Adipocyte (in vitro differentiated cells): ENCODE data around the gene DLL3.
A peak's percentile ranks its signal among the peaks of the same experiment; 100 is the strongest.

ENCODE experiments used
- DNase-seq: peaks from one replicate; pipeline ENCODE4 v3.0.0-alpha.2; 2015; ENCODE audit warnings: low read depth
- H3K27me3 ChIP-seq: replicated peaks from 2 replicates; pipeline ENCODE4 v1.7.0; 2013; ENCODE audit warnings: mild to moderate bottlenecking, low read length, moderate library complexity; ENCODE audit not compliant: control insufficient read depth, insufficient read depth
- H3K36me3 ChIP-seq: 2 replicates; pipeline ENCODE4 v1.7.0; 2013; ENCODE audit warnings: low read length, mild to moderate bottlenecking, moderate library complexity; ENCODE audit not compliant: control insufficient read depth, insufficient read depth, severe bottlenecking
- H3K4me1 ChIP-seq: 2 replicates; pipeline ENCODE4 v1.7.0; 2013; ENCODE audit warnings: mild to moderate bottlenecking, low read length, moderate library complexity; ENCODE audit not compliant: control insufficient read depth, insufficient read depth
- H3K4me3 ChIP-seq: 2 replicates; pipeline ENCODE4 v1.7.0; 2013; ENCODE audit warnings: mild to moderate bottlenecking, low read length, moderate library complexity
- H3K9ac ChIP-seq: 2 replicates; pipeline ENCODE4 v1.7.0; 2013; ENCODE audit warnings: mild to moderate bottlenecking, low read length, moderate library complexity
- H3K9me3 ChIP-seq: 2 replicates; pipeline ENCODE4 v1.7.0; 2013; ENCODE audit warnings: mild to moderate bottlenecking, low read length, moderate library complexity; ENCODE audit not compliant: control insufficient read depth

DLL3 gene

DNA sequence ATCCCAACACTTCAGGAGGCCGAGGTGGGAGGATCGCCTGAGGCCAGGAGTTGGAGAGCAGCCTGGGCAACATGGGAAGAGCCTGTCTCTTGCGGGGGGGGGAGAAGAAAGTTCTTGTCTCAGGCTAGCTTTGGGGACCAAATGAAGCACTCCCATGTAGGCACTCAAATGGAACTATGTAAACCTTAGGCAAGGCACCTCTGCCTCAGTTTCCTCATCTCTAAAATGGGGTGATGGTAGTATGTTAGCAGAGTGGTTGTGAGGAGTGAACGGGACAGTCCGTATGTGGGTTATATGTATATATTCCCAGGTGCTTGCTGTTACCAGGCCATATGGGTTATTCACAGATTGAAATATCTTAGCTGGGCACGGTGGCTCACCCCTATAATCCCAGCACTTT lies 6.5 kb upstream of the DLL3 start:
- no peak overlapping the region for H3K9ac ChIP-seq
- no peaks in the 10 kb centered on the region for H3K9me3 ChIP-seq
- no peaks in the 10 kb centered on the region for H3K4me1 ChIP-seq
- peaks cover 5% of the 10 kb centered on the region for H3K27me3 ChIP-seq
- H3K4me3 ChIP-seq: no peak overlapping the region
- H3K36me3 ChIP-seq: peaks cover 43% of the 10 kb centered on the region
- DNase-seq: no peak

- no peaks in the 10 kb centered on the region for H3K4me1 ChIP-seq
- H3K9ac ChIP-seq: no peak overlapping the region
- no peak overlapping the region for H3K4me3 ChIP-seq
- DNase-seq: no peak
- H3K9me3 ChIP-seq: no peaks in the 10 kb centered on the region
- H3K27me3 ChIP-seq: peaks cover 11% of the 10 kb centered on the region
- peaks cover 40% of the 10 kb centered on the region for H3K36me3 ChIP-seq
These were observed 6.0 kb upstream of the DLL3 start for GRCh38 chr19:39492788-39493187.

GRCh38 chr19:39494661-39495060 lies 4.1 kb upstream of the DLL3 start:
- Histone ChIP-seq H3K4me1 (peaks cover 7% of the 10 kb centered on the region), H3K4me3 (no peak overlapping the region), H3K9ac (no peak overlapping the region), H3K36me3 (peaks cover 21% of the 10 kb centered on the region), H3K27me3 (peaks cover 23% of the 10 kb centered on the region), H3K9me3 (no peaks in the 10 kb centered on the region)
- DNase-seq: no peak

- peaks cover 7% of the 10 kb centered on the region for H3K4me1 ChIP-seq
- H3K4me3 ChIP-seq: no peak overlapping the region
- peaks cover 9% of the 10 kb centered on the region for H3K36me3 ChIP-seq
- H3K9ac ChIP-seq: no peak overlapping the region
- DNase-seq: no peak
- peaks cover 34% of the 10 kb centered on the region for H3K27me3 ChIP-seq
- H3K9me3 ChIP-seq: no peaks in the 10 kb centered on the region
These were observed 2.7 kb upstream of the DLL3 start for GRCh38 chr19:39496063-39496462.

GRCh38 chr19:39497701-39497995 lies 1.1 kb upstream of the DLL3 start:
- H3K36me3 ChIP-seq: no peaks in the 10 kb centered on the region
- H3K9ac ChIP-seq: no peak overlapping the region
- H3K4me3 ChIP-seq: peak overlapping the region; percentile 27
- H3K27me3 ChIP-seq: peaks cover 34% of the 10 kb centered on the region
- DNase-seq: no peak
- peaks cover 7% of the 10 kb centered on the region for H3K4me1 ChIP-seq
- H3K9me3 ChIP-seq: no peaks in the 10 kb centered on the region

DNA sequence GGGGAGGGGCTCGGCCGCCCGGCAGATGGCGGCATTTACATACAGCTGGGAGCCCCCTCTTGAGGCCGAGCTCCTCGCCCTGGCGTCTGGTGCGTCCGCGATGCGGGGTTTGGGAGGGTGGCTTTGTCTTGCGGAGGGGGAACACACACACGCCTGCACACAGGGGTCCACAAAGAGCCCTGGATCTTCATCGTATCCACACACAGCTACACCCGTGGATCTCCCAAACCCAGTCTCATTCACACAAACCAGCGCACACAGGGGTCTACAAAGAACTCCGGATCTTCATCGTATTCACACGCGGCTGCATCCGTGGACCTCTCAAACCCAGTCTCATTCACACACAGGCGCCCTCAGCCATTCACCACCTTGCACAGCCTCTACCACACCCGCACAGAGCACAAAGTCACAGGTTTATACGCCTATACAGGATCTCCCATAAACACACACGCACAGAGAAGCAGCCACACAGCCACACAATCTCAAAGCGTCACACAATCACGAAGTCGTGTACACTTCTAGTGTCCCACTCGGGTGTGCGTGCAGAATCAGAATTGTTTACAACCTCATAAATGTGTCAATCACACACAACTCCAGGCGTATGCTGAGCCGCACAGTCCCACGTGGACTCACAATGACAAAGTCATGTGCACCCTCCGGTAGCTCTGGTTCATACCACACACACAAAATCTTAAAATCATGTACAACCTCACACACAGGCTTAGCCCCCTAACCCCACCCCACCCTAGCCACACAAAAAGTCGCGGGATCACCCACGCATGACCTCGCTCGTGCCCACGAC lies 550 bp upstream of the DLL3 start:
- Histone ChIP-seq H3K4me3 (peak overlapping the region; percentile 27), H3K27me3 (peaks cover 37% of the 10 kb centered on the region), H3K9ac (no peak overlapping the region), H3K4me1 (peaks cover 7% of the 10 kb centered on the region), H3K9me3 (no peaks in the 10 kb centered on the region), H3K36me3 (no peaks in the 10 kb centered on the region)
- peak; percentile 60 for DNase-seq

DNA sequence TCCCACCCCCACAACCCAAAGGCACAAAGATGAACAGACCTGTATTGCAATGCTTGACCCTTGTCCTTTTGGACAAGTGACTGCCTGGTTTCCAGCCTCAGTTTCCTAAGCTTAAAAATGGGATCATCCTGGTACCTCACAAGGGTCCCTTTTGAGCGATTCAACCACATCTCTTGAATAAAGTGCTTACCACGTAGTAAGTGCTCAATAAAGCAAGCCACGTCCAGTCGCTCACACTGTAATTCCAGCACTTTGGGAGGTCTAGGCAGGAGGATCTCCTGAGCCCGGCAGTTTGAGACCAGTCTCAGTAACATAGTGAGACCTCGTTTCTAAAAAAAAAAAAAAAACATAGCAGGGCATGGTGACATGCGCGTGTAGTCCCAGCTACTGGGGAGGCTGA lies 1.2 kb downstream of the DLL3 start:
- Histone ChIP-seq H3K9ac (no peak overlapping the region), H3K4me3 (no peak overlapping the region), H3K9me3 (no peaks in the 10 kb centered on the region), H3K36me3 (no peaks in the 10 kb centered on the region), H3K27me3 (peaks cover 54% of the 10 kb centered on the region), H3K4me1 (peaks cover 7% of the 10 kb centered on the region)
- DNase-seq: no peak

- H3K36me3 ChIP-seq: no peaks in the 10 kb centered on the region
These were observed 1.8 kb downstream of the DLL3 start for GRCh38 chr19:39500543-39500942.

GRCh38 chr19:39501340-39501739 lies 2.6 kb downstream of the DLL3 start:
- H3K4me3 ChIP-seq: no peak overlapping the region
- no peak for DNase-seq
- H3K4me1 ChIP-seq: peaks cover 7% of the 10 kb centered on the region
- no peaks in the 10 kb centered on the region for H3K9me3 ChIP-seq
- no peaks in the 10 kb centered on the region for H3K36me3 ChIP-seq
- no peak overlapping the region for H3K9ac ChIP-seq
- H3K27me3 ChIP-seq: peaks cover 65% of the 10 kb centered on the region

More at GRCh38 chr19:39500543-39500942, 1.8 kb downstream of the DLL3 start:
- Histone ChIP-seq H3K27me3 (peaks cover 60% of the 10 kb centered on the region), H3K9me3 (no peaks in the 10 kb centered on the region), H3K4me3 (no peak overlapping the region), H3K9ac (no peak overlapping the region), H3K4me1 (peaks cover 7% of the 10 kb centered on the region)
- DNase-seq: no peak

GRCh38 chr19:39502640-39503417 lies 4.1 kb downstream of the DLL3 start:
- peak; percentile 79 for DNase-seq
- H3K4me1 ChIP-seq: peaks cover 7% of the 10 kb centered on the region
- H3K27me3 ChIP-seq: peaks cover 59% of the 10 kb centered on the region
- H3K9me3 ChIP-seq: no peaks in the 10 kb centered on the region
- H3K9ac ChIP-seq: no peak overlapping the region
- no peak overlapping the region for H3K4me3 ChIP-seq
- H3K36me3 ChIP-seq: no peaks in the 10 kb centered on the region

DNA sequence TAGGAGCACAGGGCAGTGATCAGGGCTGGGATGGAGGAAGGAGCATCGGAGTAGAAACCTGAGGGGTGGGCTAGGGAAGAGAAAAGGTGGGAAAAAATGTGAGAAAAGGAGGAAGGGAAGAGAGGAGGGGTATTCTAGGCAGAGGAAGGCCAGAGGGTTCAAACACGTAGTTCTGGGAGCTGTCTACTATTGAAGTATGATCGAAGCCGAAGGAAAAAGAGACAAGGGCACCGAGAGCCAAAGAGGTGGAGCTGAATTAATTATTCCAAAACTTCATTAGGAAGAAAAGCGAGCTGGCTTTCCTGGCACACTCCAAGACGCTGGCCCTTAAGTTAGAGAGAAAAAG lies 7.8 kb downstream of the DLL3 start:
- DNase-seq: no peak
- Histone ChIP-seq H3K9ac (no peak overlapping the region), H3K9me3 (no peaks in the 10 kb centered on the region), H3K4me1 (no peaks in the 10 kb centered on the region), H3K27me3 (peaks cover 44% of the 10 kb centered on the region), H3K36me3 (no peaks in the 10 kb centered on the region), H3K4me3 (peak overlapping the region; percentile 76)
